ENCODE results near the gene FAM163B.

Gene FAM163B

DNA sequence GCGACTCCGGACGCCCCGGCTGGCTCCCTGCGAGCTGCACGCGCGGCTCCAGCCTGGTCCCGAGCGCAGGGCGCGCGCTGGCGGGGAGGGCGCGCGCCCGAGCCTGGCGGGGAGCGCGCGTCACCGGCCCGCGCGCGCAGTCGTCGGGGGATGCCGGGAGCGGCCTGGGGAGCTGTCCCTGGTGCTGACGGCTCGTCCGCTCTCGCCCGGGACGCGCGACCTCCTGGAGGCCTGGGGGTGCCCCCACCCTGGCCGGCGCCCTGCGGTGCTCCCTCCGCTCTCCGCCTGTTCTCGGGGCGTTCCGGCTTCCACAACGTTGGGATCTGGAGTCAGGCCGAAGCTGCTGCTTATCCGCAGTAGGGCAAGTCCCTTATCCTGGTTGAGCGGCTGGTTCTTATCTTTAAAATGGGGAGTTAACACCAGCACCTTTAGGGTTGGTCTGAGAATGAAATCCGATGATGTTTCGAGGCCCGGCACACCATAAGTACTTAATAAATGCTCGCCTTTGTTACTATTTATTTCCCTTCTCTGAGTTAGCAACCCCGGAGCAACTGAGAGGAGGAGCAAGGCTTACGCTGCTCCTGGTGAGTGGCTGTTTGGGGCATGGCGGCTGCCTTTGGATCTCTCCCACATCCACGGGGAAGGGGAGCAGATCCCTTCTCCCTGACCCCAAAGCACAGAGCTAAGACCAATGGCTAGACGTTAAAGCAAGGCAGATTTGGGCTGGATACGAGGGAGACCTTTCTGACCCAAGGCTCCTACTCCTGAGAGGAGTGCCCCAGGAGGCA lies at the start of gene FAM163B:
Gene FAM163B, minus strand, starts transcription at position 79 of the 788 bp plus-strand sequence. CDS start 29,166 bp downstream, outside the sequence.
- peaks cover 44% of the 10 kb centered on the region for H3K27me3 ChIP-seq (ENCODE audit: control insufficient read depth, low read length)

DNA sequence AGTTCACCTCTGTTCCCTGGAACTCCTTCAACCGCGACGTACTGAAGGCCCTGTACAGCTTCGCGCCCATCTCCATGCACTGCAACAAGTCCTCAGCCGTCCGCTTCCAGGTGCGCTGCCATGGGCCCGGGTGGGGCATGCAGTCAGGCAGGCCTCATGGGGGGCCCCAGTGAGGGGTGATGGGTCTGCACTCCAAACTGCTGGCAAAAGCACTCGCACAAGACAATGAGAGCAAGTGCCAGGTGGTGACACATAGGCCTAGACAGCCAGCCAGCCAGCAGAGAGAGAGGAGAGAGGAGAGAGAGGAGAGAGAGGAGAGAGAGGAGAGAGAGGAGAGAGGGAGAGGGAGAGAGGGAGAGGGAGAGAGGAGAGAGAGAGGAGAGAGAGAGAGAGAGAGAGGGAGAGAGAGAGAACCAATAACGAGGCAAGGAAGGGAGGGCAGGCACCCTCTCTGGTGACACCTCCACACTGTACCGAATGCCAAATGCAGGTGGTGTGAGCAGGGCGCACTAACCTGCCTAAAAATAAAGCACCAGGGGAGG lies 48.0 kb upstream of the FAM163B start:
- H3K79me2 ChIP-seq (ENCODE audit: control insufficient read depth, low read length): no peaks in the 10 kb centered on the region
- no peak overlapping the region for H3K4me3 ChIP-seq (ENCODE audit: low read length)
- H3K9me3 ChIP-seq (ENCODE audit: control insufficient read depth, insufficient read depth, low read length): no peaks in the 10 kb centered on the region
- no peaks in the 10 kb centered on the region for H4K20me1 ChIP-seq (ENCODE audit: control insufficient read depth, insufficient read depth, low read depth, low read length)
- no peaks in the 10 kb centered on the region for H3K36me3 ChIP-seq (ENCODE audit: control insufficient read depth, low read length)
- H3K4me1 ChIP-seq (ENCODE audit: control insufficient read depth, low read length): peaks cover 9% of the 10 kb centered on the region
- no peaks in the 10 kb centered on the region for H3K9me2 ChIP-seq (replicated peaks; ENCODE audit: control insufficient read depth, low read length)
- no peak for TF ChIP-seq EZH2phosphoT487 (IDR thresholded peaks at IDR 0.05; ENCODE audit: borderline replicate concordance, low read length)
- TF ChIP-seq, protein P1, sequence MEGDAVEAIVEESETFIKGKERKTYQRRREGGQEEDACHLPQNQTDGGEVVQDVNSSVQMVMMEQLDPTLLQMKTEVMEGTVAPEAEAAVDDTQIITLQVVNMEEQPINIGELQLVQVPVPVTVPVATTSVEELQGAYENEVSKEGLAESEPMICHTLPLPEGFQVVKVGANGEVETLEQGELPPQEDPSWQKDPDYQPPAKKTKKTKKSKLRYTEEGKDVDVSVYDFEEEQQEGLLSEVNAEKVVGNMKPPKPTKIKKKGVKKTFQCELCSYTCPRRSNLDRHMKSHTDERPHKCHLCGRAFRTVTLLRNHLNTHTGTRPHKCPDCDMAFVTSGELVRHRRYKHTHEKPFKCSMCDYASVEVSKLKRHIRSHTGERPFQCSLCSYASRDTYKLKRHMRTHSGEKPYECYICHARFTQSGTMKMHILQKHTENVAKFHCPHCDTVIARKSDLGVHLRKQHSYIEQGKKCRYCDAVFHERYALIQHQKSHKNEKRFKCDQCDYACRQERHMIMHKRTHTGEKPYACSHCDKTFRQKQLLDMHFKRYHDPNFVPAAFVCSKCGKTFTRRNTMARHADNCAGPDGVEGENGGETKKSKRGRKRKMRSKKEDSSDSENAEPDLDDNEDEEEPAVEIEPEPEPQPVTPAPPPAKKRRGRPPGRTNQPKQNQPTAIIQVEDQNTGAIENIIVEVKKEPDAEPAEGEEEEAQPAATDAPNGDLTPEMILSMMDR (IDR thresholded peaks at IDR 0.05; ENCODE audit: low read depth, low read length, poor library complexity, severe bottlenecking): no peak
- H3K27ac ChIP-seq (ENCODE audit: low read depth, low read length): no peak overlapping the region
- no peak overlapping the region for H3K4me2 ChIP-seq (ENCODE audit: low read length)
- no peaks in the 10 kb centered on the region for H3F3A ChIP-seq (ENCODE audit: control insufficient read depth, insufficient read depth)
- H3K27me3 ChIP-seq (ENCODE audit: control insufficient read depth, low read length): peaks cover 17% of the 10 kb centered on the region

More for the DNA sequence above, at the start of gene FAM163B:
- Histone ChIP-seq H4K20me1 (ENCODE audit: control insufficient read depth, insufficient read depth, low read depth, low read length) (no peaks in the 10 kb centered on the region), H3K9me3 (ENCODE audit: control insufficient read depth, insufficient read depth, low read length) (no peaks in the 10 kb centered on the region), H3K36me3 (ENCODE audit: control insufficient read depth, low read length) (no peaks in the 10 kb centered on the region), H3K79me2 (ENCODE audit: control insufficient read depth, low read length) (no peaks in the 10 kb centered on the region), H3K4me1 (ENCODE audit: control insufficient read depth, low read length) (peaks cover 6% of the 10 kb centered on the region), H3F3A (ENCODE audit: control insufficient read depth, insufficient read depth) (no peaks in the 10 kb centered on the region), H3K9me2 (replicated peaks; ENCODE audit: control insufficient read depth, low read length) (no peaks in the 10 kb centered on the region), H3K27ac (ENCODE audit: low read depth, low read length) (no peak within 1 kb of the TSS), H3K4me3 (ENCODE audit: low read length) (no peak within 1 kb of the TSS), H3K4me2 (ENCODE audit: low read length) (no peak within 1 kb of the TSS)
- TF ChIP-seq EZH2phosphoT487 (IDR thresholded peaks at IDR 0.05; ENCODE audit: borderline replicate concordance, low read length): no peak
- TF ChIP-seq, protein P1 (IDR thresholded peaks at IDR 0.05; ENCODE audit: low read depth, low read length, poor library complexity, severe bottlenecking): no peak

DNA sequence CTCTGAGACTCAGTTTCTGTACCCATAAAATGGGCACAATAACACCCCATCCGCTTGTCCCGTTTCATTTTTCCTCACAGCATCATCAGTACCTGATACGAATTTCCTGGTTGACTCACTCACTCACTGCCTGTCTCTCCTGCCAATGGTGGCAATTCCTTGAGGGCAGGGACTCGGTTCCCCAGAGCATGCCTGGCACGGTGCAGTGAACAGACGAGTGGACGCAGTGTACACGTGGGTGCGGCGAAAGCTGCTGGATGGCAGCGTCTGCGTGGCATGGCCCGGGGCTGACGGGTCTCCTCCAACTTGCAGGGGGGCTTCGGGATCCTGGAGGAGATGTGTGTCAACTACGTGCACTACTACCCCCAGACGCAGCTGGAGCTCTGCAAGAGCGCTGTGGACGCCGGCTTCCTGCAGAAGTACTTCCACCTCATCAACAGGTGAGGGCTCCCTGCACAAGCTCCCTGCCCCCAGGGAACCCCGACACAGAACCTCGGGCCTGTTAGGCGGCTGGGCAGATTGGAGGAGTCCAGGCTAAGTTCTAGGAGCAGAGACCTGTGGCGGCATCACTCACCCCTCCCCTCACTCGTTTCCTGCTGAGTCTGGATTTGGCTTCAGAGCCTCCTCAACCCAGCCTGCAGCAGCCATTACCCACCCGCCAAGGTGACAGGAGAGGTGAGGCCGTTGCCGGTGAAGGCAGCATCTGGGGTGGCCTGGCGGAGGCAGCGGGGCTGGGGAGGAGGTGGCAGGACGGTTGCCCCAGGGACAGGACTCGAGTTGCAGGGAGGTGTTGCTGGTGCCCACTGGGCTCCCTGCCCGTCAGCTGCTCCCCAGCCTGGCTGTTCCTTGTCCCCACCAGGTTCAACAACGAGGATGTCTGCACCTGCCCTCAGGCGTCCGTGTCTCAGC lies 47.3 kb upstream of the FAM163B start:
- Histone ChIP-seq H3K4me1 (ENCODE audit: control insufficient read depth, low read length) (peaks cover 9% of the 10 kb centered on the region), H3K27ac (ENCODE audit: low read depth, low read length) (no peak overlapping the region), H3K79me2 (ENCODE audit: control insufficient read depth, low read length) (no peaks in the 10 kb centered on the region), H4K20me1 (ENCODE audit: control insufficient read depth, insufficient read depth, low read depth, low read length) (no peaks in the 10 kb centered on the region), H3K4me2 (ENCODE audit: low read length) (no peak overlapping the region), H3K27me3 (ENCODE audit: control insufficient read depth, low read length) (peaks cover 17% of the 10 kb centered on the region), H3K9me3 (ENCODE audit: control insufficient read depth, insufficient read depth, low read length) (no peaks in the 10 kb centered on the region), H3K9me2 (replicated peaks; ENCODE audit: control insufficient read depth, low read length) (no peaks in the 10 kb centered on the region), H3K36me3 (ENCODE audit: control insufficient read depth, low read length) (no peaks in the 10 kb centered on the region), H3F3A (ENCODE audit: control insufficient read depth, insufficient read depth) (no peaks in the 10 kb centered on the region), H3K4me3 (ENCODE audit: low read length) (no peak overlapping the region)
- TF ChIP-seq EZH2phosphoT487 (IDR thresholded peaks at IDR 0.05; ENCODE audit: borderline replicate concordance, low read length): no peak
- TF ChIP-seq, protein P1 (IDR thresholded peaks at IDR 0.05; ENCODE audit: low read depth, low read length, poor library complexity, severe bottlenecking): no peak

Data from DOHH2 (cell line).